Thyroid gland (tissue), 4 donors: ENCODE results near the gene RYR2.

Experiments used
- POLR2A ChIP-seq, 2 donors: fragments of 450-650 bp; IDR thresholded peaks; one replicate each; pipeline ENCODE4 v1.6.1; 2017; ENCODE audit warnings: antibody characterized with exemption in 2 of 2, mild to moderate bottlenecking in 2 of 2, moderate library complexity in 1 of 2
- TF ChIP-seq, protein P1 (sequence below), 6 experiments: fragments of 200-600 bp in 3 of 6; fragments of 450-650 bp in 3 of 6; sonication (generic) in 3 of 6; IDR thresholded peaks; one replicate each; pipeline ENCODE4 v1.5.1; 2016 to 2019; ENCODE audit warnings: antibody characterized with exemption in 6 of 6, mild to moderate bottlenecking in 2 of 6, inconsistent platforms in 1 of 6, moderate library complexity in 1 of 6

DNA sequence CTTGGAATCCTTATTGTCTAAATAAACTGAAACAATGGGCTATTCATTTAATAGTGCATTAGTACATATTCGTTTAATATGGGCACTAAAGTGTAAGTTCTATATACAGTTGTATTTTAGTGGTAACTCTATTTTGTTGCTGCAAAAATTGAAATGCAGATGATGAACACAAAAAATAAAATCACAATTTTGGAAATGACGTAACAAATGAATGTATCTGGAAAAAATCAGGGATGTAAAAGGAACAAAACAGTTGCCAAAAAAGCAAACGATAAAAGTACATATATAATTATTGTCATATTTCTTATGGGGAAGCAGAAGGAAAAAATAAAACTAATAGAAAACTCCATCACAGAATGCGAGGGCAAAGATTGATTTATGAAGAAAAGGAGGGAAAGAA lies 254.9 kb downstream of the RYR2 start:
- TF ChIP-seq, protein P1, sequence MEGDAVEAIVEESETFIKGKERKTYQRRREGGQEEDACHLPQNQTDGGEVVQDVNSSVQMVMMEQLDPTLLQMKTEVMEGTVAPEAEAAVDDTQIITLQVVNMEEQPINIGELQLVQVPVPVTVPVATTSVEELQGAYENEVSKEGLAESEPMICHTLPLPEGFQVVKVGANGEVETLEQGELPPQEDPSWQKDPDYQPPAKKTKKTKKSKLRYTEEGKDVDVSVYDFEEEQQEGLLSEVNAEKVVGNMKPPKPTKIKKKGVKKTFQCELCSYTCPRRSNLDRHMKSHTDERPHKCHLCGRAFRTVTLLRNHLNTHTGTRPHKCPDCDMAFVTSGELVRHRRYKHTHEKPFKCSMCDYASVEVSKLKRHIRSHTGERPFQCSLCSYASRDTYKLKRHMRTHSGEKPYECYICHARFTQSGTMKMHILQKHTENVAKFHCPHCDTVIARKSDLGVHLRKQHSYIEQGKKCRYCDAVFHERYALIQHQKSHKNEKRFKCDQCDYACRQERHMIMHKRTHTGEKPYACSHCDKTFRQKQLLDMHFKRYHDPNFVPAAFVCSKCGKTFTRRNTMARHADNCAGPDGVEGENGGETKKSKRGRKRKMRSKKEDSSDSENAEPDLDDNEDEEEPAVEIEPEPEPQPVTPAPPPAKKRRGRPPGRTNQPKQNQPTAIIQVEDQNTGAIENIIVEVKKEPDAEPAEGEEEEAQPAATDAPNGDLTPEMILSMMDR (IDR thresholded peaks at IDR 0.05) = no peak
- no peak for TF ChIP-seq POLR2A (IDR thresholded peaks at IDR 0.05)
